Measurements from ENCODE around the gene OR1M1.

GRCh38 chr19:9054207-9054606 is 32.7 kb upstream of the OR1M1 start:
- no peak for TF ChIP-seq CTCF (IDR thresholded peaks at IDR 0.05)
- no peak for TF ChIP-seq POLR2A (IDR thresholded peaks at IDR 0.05)
- TF ChIP-seq POLR2AphosphoS5 (IDR thresholded peaks at IDR 0.05), result no peak
- TF ChIP-seq EP300 (IDR thresholded peaks at IDR 0.05), result no peak

Data from gastroesophageal sphincter (tissue), 3 donors.